Vagina (tissue), 2 donors: ENCODE data around the gene WDR62.

Source experiments
- CTCF ChIP-seq, 3 experiments: fragments of 450-650 bp in 2 of 3; fragments of 200-600 bp in 1 of 3; sonication (generic) in 1 of 3; IDR thresholded peaks; one replicate each; pipeline ENCODE4 v1.5.1; 2017 to 2019; ENCODE audit warnings: antibody characterized with exemption in 3 of 3, mild to moderate bottlenecking in 2 of 3, moderate library complexity in 2 of 3
- POLR2A ChIP-seq, 2 donors: fragments of 450-650 bp; IDR thresholded peaks; one replicate each; pipeline ENCODE4 v1.6.1; 2017; ENCODE audit warnings: antibody characterized with exemption in 2 of 2, mild to moderate bottlenecking in 2 of 2, moderate library complexity in 2 of 2

- TF ChIP-seq CTCF (IDR thresholded peaks at IDR 0.05) (no peak), POLR2A (IDR thresholded peaks at IDR 0.05) (no peak)
Observed at GRCh38 chr19:36153126-36153525, 98.4 kb downstream of the WDR62 start.
